Measurements from ENCODE around the gene SMYD2. TPM values are rescaled to one million over a fixed set of nuclear protein-coding genes. Genes with fewer than 3 reads are reported as not detected.

SMYD2 gene
- total and polyA plus RNA-seq, 2 of the 8 experiments (the other 6 are each of a cell fraction or from before 2014, with no cell fraction given): 3.0 to 5.2 TPM

- TF ChIP-seq EP300 (IDR thresholded peaks at IDR 0.05; ENCODE audit: borderline replicate concordance in 1 of 2, low read depth in 2 of 2, low read length in 2 of 2) (no peak), SP4 (IDR thresholded peaks at IDR 0.05; ENCODE audit: low read length) (no peak), TCF12 (IDR thresholded peaks at IDR 0.05; ENCODE audit: low read depth, low read length) (no peak), KDM1A (IDR thresholded peaks at IDR 0.05; ENCODE audit: borderline replicate concordance, low read length) (no peak), CTBP2 (IDR thresholded peaks at IDR 0.05; ENCODE audit: borderline replicate concordance, insufficient read depth, insufficient read length, low read length) (no peak), TBP (IDR thresholded peaks at IDR 0.05; ENCODE audit: low read depth, low read length) (no peak), RBBP5 (IDR thresholded peaks at IDR 0.05; ENCODE audit: borderline replicate concordance, low read depth, low read length) (no peak), KDM4A (IDR thresholded peaks at IDR 0.05; ENCODE audit: low read depth, low read length, severe bottlenecking) (no peak)
Measured at GRCh38 chr1:214276786-214277185, 4.2 kb upstream of the SMYD2 start (continued).

Measured in H1 (cell line).